ENCODE measurements around the gene ANAPC4. TPM values are rescaled to one million over a fixed set of nuclear protein-coding genes. Genes with fewer than 3 reads are reported as not detected.

Gene ANAPC4
- total and polyA plus RNA-seq, 10 donors: 25.5 to 58.9 (median 43.5) TPM

- WGBS, 5 donors: 57 to 98% (median 67%) methylated on average over 2 of the region's 2 CpGs
- TF ChIP-seq POLR2AphosphoS5 (IDR thresholded peaks at IDR 0.05) (no peak), CTCF (IDR thresholded peaks at IDR 0.05 in 8 of 11, conservative IDR thresholded peaks at IDR 0.05 in 3 of 11) (no peak), POLR2A (IDR thresholded peaks at IDR 0.05) (no peak)
- no peaks in the 10 kb centered on the region for H3K9me3 ChIP-seq
- H3K27ac ChIP-seq: no peak overlapping the region
- no peak for DNase-seq
- H3K4me3 ChIP-seq: no peak overlapping the region
- no peaks in the 10 kb centered on the region for H3K4me1 ChIP-seq
- peaks cover 0 to 64% (median 5%) of the 10 kb centered on the region in 6 donors for H3K36me3 ChIP-seq
- no peaks in the 10 kb centered on the region for H3K27me3 ChIP-seq (replicated peaks in 1 of 7)
- intact Hi-C loops (cut with DNase I; ENCODE audit: low total_unique reads): no loop called here
Observed at GRCh38 chr4:25347971-25348370, 29.1 kb upstream of the ANAPC4 start.

GRCh38 chr4:25350561-25350960 lies 26.5 kb upstream of the ANAPC4 start:
- TF ChIP-seq CTCF (IDR thresholded peaks at IDR 0.05 in 8 of 11, conservative IDR thresholded peaks at IDR 0.05 in 3 of 11) (no peak), POLR2AphosphoS5 (IDR thresholded peaks at IDR 0.05) (no peak), POLR2A (IDR thresholded peaks at IDR 0.05) (no peak)
- intact Hi-C loops (cut with DNase I; ENCODE audit: low total_unique reads): no loop called here
- H3K9me3 ChIP-seq: no peaks in the 10 kb centered on the region
- WGBS, 5 donors: 85 to 98% (median 93%) methylated on average over 2 of the region's 2 CpGs
- H3K27me3 ChIP-seq (replicated peaks in 1 of 7): no peaks in the 10 kb centered on the region
- H3K27ac ChIP-seq: no peak overlapping the region
- no peak overlapping the region for H3K4me3 ChIP-seq
- H3K36me3 ChIP-seq: peaks cover 0 to 62% (median 5%) of the 10 kb centered on the region in 6 donors
- no peaks in the 10 kb centered on the region for H3K4me1 ChIP-seq
- no peak for DNase-seq

GRCh38 chr4:25351777-25352416 lies 25.2 kb upstream of the ANAPC4 start:
- DNase-seq: no peak

More at GRCh38 chr4:25351777-25352416, 25.2 kb upstream of the ANAPC4 start:
- TF ChIP-seq POLR2AphosphoS5 (IDR thresholded peaks at IDR 0.05) (no peak), POLR2A (IDR thresholded peaks at IDR 0.05) (no peak), CTCF (IDR thresholded peaks at IDR 0.05 in 8 of 11, conservative IDR thresholded peaks at IDR 0.05 in 3 of 11) (no peak)
- intact Hi-C loops (cut with DNase I; ENCODE audit: low total_unique reads): no loop called here
- Histone ChIP-seq H3K27ac (no peak overlapping the region), H3K4me1 (no peaks in the 10 kb centered on the region), H3K9me3 (no peaks in the 10 kb centered on the region), H3K36me3 (peaks cover 0 to 54% (median 5%) of the 10 kb centered on the region in 6 donors), H3K4me3 (no peak overlapping the region), H3K27me3 (replicated peaks in 1 of 7) (no peaks in the 10 kb centered on the region)
- 79 to 90% (median 81%) methylated on average over 4 of the region's 4 CpGs for WGBS, 5 donors

All from spleen (tissue), 11 donors.